ENCODE data around the gene SORCS3.

The SORCS3 gene

DNA sequence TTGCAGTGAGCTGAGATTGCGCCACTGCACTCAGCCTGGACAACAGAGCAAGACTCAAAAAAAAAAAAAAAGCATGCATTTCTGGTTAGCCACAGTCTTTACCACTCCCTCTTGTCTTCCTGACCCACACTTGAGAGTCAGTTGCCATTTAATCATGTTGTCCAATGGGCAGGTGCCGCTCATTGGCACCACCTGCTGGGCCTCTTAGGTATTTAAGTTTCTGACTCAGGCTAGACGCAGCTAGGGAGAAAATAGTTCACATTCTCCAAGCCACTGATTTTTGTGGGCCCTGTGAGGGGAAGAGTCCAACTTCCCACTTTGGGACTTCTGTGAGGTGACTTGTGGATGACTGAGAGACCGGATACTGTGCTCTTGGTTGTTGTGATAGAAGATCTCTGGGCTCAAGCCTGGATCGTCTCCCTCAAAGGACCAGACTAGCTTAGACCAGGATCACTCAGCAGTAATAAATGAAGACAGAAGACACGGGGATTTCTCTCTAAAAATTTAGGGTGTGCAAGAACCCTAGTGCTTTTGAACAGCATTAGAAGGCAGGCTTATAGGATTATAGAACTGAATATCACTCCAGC, 26.8 kb upstream of the SORCS3 start:
- no peak overlapping the region for H3K27ac ChIP-seq
- no peak for TF ChIP-seq ZFX (IDR thresholded peaks at IDR 0.05; ENCODE audit: borderline replicate concordance)
- TF ChIP-seq, protein P1, sequence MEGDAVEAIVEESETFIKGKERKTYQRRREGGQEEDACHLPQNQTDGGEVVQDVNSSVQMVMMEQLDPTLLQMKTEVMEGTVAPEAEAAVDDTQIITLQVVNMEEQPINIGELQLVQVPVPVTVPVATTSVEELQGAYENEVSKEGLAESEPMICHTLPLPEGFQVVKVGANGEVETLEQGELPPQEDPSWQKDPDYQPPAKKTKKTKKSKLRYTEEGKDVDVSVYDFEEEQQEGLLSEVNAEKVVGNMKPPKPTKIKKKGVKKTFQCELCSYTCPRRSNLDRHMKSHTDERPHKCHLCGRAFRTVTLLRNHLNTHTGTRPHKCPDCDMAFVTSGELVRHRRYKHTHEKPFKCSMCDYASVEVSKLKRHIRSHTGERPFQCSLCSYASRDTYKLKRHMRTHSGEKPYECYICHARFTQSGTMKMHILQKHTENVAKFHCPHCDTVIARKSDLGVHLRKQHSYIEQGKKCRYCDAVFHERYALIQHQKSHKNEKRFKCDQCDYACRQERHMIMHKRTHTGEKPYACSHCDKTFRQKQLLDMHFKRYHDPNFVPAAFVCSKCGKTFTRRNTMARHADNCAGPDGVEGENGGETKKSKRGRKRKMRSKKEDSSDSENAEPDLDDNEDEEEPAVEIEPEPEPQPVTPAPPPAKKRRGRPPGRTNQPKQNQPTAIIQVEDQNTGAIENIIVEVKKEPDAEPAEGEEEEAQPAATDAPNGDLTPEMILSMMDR (IDR thresholded peaks at IDR 0.05): peak; percentile 84

DNA sequence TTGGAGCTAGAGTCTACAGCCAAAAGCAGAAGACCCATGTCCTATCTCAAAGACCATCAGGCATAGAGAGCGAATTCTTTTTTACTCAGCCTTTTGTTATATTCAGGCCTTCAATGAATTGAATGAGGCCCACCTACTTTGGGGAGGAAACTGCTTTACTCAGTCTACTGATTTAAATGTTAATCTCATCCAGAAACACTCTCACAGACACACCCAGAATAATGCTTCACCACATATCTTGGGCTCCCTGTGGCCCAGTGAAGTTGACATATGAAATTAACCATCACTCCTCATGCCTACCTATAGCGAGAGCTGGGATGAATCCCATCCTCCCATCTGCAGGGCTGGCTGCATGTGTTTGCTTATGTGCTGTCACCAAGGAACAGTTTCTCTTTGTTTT, 26.0 kb upstream of the SORCS3 start:
- H3K27ac ChIP-seq: no peak overlapping the region
- no peak for TF ChIP-seq ZFX (IDR thresholded peaks at IDR 0.05; ENCODE audit: borderline replicate concordance)
- TF ChIP-seq, protein P1 (IDR thresholded peaks at IDR 0.05): no peak

DNA sequence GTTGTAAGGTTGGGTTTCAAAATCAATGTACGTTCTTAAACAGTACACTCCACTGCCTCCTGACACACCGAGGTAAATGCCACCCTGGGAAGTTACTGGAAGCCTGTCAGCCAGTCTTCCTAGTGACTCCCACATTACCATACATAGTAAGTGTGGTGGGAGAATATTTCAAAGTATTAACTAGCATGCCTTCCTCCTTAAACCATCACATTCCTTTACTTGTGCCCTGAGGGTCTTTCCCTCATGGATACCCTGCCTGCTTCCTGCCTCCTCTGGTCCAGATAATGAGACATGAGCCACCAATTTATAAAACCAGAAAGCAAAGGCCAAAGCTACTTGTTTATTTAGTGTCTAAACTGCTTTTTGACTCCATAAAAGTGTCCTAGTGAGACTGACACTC, 23.3 kb upstream of the SORCS3 start:
- no peak overlapping the region for H3K27ac ChIP-seq
- no peak for TF ChIP-seq ZFX (IDR thresholded peaks at IDR 0.05; ENCODE audit: borderline replicate concordance)
- TF ChIP-seq, protein P1 (IDR thresholded peaks at IDR 0.05): no peak

DNA sequence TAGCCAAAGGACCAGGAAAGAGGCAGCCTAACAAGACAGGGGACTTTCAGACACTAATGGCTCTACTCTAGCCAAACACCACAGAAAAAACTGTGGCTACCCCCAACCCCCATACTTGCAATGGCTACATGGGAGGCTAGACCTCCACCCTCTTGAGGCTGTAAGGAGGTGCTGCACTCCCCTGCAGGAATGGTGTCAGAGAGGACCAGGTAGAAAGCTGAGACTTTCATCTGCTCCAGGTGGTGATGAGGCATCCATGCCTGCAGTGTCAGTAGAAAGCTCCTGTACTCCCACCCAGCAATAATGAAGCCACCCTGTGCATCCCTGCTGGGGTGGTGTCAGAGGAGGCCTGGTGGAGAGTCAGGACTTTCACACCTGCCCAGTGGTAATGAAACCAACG, 18.9 kb upstream of the SORCS3 start:
- H3K27ac ChIP-seq: no peak overlapping the region
- TF ChIP-seq, protein P1 (IDR thresholded peaks at IDR 0.05): no peak
- no peak for TF ChIP-seq ZFX (IDR thresholded peaks at IDR 0.05; ENCODE audit: borderline replicate concordance)

DNA sequence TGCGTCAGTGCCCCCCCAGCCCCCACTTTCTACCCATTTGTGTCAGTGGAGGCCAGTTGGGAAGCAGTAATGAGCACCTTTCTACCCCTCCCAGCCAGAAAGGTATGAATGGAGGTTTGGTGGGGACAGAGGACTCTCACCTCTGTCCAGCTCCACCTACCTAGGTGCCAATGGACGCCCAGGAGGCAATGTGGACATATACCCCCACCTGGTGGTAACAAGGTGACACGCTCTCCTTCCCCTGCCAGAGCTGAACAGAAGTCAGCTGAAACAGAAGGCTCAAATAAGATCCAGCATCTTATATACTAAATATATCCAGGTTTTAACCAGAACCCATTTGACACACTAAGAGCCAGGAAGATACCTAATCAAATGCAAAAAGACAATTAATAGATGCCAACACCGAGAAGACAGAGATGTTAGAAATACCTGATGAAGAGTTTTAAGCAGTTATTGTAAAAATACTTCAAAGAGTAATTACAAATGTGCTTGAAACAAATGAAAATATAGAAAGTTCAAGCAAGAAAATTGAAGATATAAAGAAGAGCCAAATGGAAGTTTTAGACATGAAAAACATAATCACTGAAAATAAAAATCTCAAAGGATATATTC, 18.4 kb upstream of the SORCS3 start:
- no peak overlapping the region for H3K27ac ChIP-seq
- TF ChIP-seq, protein P1 (IDR thresholded peaks at IDR 0.05): peak; percentile 78
- no peak for TF ChIP-seq ZFX (IDR thresholded peaks at IDR 0.05; ENCODE audit: borderline replicate concordance)

DNA sequence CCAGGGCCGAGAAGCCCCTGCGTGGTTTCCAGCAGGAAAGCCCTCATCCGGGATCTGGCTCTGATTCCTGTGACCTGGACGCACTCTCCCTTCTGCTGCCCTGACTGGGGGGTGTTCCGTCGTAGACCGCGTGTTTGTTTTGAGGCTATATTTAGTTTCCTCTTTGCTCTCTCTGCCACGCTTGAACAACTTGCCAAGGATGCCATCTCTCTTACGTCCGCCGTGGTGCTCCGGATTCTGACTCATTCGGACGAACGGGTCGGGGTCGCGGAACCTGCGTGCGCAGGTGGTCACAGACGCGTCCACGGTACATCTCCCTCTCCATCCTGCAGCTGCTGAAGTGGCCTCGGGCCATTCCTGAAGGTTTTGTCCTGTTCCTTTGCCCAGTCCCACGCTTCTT, 10.4 kb upstream of the SORCS3 start:
- H3K27ac ChIP-seq: no peak overlapping the region
- TF ChIP-seq, protein P1 (IDR thresholded peaks at IDR 0.05): no peak
- TF ChIP-seq ZFX (IDR thresholded peaks at IDR 0.05; ENCODE audit: borderline replicate concordance): no peak

DNA sequence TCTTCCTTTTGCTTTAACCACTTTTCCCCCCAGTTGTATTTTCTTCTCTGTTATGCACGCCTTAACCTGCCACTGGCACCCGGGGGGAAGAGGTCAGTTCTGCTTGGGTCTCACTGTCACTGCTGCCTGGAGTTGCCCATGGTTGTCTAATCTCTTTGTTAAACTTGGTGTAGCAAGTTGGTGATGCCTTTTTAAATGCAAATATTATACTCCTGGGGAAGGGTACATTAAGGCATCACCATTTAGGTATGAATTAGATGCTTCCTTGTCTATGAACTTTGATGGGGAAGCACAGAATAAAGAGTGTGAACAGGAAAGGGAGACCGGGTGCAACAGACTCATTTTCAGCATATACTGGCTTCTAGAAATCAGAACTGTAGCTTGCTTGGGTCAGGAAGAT, 9.1 kb upstream of the SORCS3 start:
- no peak for TF ChIP-seq ZFX (IDR thresholded peaks at IDR 0.05; ENCODE audit: borderline replicate concordance)
- TF ChIP-seq, protein P1 (IDR thresholded peaks at IDR 0.05): no peak
- H3K27ac ChIP-seq: no peak overlapping the region
